MV-4-11 (cell line): ENCODE results near the gene RAP1GAP2.
A peak's percentile ranks its signal among the peaks of the same experiment; 100 is the strongest.

Experiments used
- DNase-seq: peaks from one replicate; lab custom pipeline; 2025; lab: John Stamatoyannopoulos, UW

RAP1GAP2 gene

GRCh38 chr17:2853283-2854142, 57.3 kb downstream of the RAP1GAP2 start:
- DNase-seq = no peak

DNA sequence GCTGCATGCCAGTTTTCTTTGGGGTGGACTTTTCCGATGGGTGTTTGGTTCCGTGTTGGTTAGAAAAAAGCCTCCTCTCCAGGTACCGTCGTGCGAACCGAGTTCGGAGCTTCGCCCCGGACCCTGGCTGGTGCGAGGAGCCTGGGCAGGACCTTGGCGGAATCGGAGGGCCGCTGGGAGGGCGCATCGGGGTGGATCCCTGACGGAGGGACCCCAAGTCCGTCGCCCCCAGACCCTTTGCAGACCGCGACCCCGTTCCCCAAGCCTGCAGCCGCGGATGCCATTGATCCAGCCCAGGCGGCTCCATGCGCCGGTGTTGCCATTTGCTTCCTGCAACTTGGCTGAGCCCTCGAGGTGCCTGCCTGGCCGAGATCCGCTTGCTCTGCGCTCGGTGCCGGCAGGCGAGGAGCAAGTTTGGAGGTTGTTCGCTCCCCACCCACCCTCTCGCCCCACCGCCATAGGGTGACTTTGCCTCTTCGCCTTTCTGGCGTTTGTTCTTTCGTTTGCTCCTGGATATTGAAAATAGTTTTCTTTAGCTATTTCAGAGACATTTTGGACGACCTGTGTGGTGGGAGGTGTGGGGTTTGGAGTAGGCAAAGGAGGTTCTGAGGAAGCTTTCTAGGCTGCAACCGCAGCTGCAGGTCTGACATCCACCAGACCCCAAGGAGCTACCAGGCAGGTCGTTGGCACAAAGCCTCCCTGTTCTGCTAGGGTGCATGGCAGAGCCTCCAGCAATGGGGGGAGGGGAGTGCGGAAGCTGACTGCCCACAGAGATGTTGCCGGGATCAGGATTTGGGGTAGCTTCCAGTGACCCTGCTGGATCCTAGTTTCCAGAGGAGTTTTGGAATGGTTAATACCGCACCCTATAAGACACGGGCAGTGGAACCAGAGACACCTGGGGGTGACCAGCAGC, 58.2 kb downstream of the RAP1GAP2 start:
- no peak for DNase-seq

- no peak for DNase-seq
These were observed 58.9 kb downstream of the RAP1GAP2 start for GRCh38 chr17:2855063-2855600.

- DNase-seq = no peak
These were observed 60.5 kb downstream of the RAP1GAP2 start for GRCh38 chr17:2856727-2857126.

DNA sequence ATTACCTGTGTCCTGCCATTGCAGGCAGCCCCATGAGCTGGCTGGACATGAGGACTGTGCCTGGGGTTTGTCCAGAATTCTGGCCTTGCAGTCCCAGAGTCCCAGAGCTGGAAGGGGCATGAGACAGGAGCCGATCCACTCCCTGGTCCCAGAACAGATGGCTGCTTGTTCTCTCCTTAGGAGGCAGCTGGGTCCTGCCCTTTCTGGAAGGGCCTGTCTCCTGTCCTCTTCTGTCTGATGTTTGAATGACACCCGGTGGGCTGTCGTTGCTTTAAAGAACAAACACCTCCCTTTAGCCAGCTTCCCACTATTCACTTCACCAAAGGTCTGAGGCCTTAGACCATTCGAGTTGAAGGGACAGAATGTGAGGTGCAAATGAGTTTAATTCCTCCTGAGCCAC, 63.8 kb downstream of the RAP1GAP2 start:
- no peak for DNase-seq

GRCh38 chr17:2860883-2861282, 64.6 kb downstream of the RAP1GAP2 start:
- no peak for DNase-seq

DNA sequence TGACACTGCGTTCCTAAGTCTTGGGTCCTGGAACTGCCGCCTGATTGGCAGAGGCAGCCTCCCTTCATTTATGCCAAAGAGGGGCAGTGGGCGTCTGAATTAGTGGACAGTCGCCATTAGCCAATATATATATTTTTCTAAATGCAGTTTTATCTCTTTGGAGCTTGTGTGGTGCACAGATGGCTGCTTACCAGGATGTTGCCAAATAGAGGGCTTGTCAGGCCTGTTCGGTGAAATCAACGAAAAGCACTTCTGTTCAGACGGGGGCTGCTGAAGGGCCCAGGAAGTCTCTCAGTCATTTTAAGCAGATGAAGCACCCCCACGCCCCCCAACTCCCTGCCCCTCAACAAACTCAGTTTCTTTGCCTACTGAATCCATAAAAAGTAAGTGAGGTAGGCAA, 66.0 kb downstream of the RAP1GAP2 start:
- no peak for DNase-seq

GRCh38 chr17:2863204-2863603, 67.0 kb downstream of the RAP1GAP2 start:
- DNase-seq = no peak

DNA sequence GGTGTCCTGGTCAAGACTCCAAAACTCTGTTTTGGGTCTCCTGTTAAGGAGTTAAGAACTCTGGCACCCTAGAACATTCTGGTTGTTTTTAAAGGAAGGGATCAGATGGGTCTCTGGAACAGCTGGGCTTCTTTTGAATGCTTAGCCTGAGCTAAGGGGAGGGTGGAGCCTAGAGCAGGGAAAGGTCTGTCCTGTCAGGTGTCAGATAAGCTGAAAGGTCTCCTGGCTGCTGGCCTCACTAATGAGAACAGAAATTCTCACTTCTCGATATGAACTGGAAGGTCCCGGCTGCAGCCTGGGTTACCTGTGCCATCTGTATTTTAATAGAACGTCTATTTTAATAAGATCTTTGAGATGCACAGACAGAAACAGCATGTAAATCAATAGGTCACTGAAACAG, 69.0 kb downstream of the RAP1GAP2 start:
- DNase-seq = no peak

- no peak for DNase-seq
These were observed 71.5 kb downstream of the RAP1GAP2 start for GRCh38 chr17:2867441-2868424.

- no peak for DNase-seq
These were observed 73.4 kb downstream of the RAP1GAP2 start for GRCh38 chr17:2869604-2870003.

- DNase-seq = no peak
These were observed 75.0 kb downstream of the RAP1GAP2 start for GRCh38 chr17:2871205-2871604.

DNA sequence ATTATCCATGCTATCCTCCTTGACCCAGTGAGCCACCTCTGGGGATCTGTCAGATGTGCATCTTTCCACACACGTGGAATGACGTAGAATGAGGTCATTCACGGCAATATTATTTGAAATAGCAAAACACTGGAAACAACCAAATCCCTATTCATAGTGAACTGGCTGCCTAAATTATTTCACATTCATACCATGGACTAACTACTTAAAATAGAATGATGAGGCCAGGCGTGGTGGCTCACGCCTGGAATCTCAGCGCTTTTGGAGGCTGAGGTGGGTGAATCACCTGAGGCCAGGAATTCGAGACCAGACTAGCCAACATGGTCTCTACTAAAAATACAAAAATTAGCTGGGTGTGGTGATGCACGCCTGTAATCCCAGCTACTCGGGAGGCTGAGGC, 75.5 kb downstream of the RAP1GAP2 start:
- DNase-seq = no peak

DNA sequence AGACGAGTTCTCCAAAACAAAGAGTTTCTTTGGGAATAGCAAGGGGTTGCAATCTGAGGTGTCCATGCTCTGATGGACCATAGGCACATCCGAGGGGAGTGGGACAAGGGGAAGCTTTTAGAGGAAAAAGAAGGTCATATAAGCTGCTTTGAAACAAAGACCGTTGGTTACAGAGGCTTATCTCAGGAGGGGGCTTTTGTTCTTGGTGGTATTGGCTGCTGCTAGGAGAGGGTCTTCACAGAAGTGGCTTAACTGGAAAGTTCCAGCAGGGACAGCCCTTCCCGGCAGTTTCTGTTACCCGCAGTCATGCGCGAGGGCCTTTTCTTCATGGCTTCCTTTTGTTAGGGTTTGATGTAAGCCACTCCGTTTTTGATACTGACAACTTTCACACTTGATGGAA, 76.0 kb downstream of the RAP1GAP2 start:
- no peak for DNase-seq

DNA sequence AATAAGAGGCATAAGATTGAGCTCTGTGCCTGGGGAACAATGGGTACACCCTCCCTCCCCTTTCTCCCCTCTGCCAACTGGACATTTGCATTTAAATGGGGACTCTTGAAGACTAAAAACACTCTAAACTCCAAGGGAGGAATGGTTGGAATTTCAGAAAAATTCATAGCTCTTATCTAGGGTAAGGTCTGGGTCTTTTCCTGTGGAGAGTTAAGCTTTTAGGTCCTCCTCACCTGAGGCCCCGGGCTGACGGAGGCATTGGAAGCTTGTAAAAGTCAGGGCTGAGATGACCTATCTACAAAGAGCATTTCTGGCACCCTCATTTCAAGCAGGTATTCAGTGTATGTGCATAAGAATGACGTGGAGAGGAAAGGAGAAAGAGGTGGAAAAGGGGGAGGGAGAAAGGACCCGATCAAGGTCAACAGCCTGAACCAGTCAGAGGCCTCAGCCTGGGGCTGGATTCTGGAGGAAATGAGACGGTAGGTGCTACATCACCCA, 78.0 kb downstream of the RAP1GAP2 start:
- DNase-seq = no peak

DNA sequence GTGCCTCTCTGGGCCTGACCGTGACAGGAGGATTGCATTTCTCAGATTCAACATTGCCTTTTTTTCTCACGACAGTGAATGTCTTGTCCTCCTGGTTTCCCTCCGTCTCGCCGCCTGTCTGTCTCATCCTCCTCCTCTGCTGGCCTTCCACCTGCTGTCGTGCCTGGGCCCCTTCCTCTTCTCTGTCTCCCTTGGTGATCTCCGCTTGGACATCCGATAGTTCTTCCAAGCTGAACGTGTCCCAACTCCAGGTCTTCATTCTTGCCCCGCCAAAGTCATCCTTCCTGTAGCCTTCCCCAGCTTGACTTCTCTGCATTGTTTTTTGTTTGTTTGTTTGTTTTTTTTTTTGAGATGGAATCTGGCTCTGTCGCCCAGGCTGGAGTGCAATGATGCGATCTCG, 79.4 kb downstream of the RAP1GAP2 start:
- no peak for DNase-seq

GRCh38 chr17:2876467-2876866, 80.2 kb downstream of the RAP1GAP2 start:
- DNase-seq = no peak

- DNase-seq = no peak
These were observed 82.6 kb downstream of the RAP1GAP2 start for GRCh38 chr17:2878751-2879254.

DNA sequence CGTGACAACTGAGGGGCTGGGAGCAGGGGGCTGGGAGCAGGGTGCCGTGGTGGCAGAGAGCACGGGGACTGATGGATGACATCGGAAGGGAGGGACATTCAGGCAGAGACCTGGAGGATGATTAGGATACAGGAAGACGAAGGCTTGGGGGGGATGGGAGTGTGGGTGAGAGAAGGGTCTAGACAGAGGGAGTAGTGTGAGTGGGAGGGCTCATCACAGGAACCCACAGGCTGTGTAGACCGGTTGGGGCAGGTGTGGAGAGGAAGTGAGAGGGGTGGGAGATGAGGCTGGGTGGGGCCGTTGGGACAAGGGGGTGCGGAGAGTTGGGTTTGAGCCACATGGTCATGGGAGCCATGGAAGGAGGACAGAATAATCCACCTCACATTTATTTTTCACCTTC, 83.8 kb downstream of the RAP1GAP2 start:
- no peak for DNase-seq

DNA sequence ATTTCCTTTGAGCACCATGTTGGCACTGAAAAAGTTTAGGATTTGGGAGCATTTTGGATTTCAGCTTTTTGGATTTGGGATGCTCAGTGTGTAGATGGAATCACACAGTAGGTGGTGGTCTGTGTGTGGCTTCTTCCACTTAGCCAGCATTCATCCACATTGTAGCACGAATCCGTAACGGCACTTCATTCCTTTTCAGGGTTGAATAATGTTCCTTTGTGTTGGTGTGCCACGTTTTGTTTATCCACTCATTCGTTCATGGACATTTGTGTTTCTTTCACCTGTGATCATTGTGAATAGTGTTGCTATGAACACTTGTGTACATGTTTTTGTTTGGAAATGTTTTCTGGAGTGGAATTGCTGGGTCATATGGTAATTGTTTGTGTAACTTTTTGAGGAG, 85.1 kb downstream of the RAP1GAP2 start:
- no peak for DNase-seq

DNA sequence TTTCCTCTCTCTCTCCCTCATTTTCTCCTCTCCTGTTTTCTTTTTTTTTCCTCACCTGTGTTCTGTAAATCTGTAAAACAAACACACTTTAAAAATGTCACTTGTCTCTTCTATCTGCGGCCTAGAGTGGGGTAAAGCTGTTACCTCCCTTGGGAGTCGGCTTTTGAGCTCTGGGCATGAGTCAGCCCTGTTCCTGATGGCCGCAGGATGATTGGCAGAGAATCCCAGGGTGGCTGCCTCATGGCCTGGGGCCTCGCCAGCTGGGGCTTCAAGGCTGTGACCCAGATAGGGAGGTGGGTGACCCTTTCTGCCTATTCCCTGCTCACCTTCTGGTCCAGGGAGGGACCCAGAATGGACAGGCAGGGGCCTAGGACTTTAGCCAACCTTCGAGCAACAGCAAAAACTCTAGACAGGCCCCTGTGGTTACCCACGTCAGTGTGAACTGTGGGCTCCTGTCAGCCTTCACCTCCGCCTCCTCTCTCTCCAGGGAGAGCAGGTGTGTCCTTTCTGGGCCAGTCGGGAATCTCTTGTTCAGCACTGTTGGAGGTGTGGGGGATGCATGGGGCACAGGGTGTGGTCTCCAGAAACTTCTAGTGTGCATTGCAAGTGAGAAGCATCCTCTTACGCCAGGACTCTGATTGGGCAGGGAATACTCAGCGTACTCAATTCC, 87.4 kb downstream of the RAP1GAP2 start:
- DNase-seq = peak; percentile 43
